HCT116 (cell line): ENCODE measurements around the gene IL1RAPL1.

Source experiments
- EZH2phosphoT487 ChIP-seq: fragments of 200-600 bp; IDR thresholded peaks from 2 replicates; pipeline ENCODE4 v1.6.1; 2018; ENCODE audit warnings: antibody characterized with exemption, borderline replicate concordance
- POLR2A ChIP-seq: IDR thresholded peaks from 2 replicates; pipeline ENCODE4 v1.7.0; 2011; ENCODE audit warnings: borderline replicate concordance; ENCODE audit not compliant: insufficient read depth, insufficient read length; ENCODE audit errors: extremely low read depth
- RAD21 ChIP-seq: IDR thresholded peaks from 2 replicates; pipeline ENCODE4 v1.6.1; 2012; ENCODE audit warnings: low read depth, mild to moderate bottlenecking
- SIN3A ChIP-seq: IDR thresholded peaks from 2 replicates; pipeline ENCODE4 v1.6.1; 2012; ENCODE audit warnings: low read depth
- YY1 ChIP-seq: IDR thresholded peaks from 2 replicates; pipeline ENCODE4 v1.6.1; 2011; ENCODE audit warnings: low read length, low read depth, moderate library complexity, mild to moderate bottlenecking; ENCODE audit not compliant: insufficient replicate concordance; ENCODE audit errors: extremely low read depth
- TF ChIP-seq, protein P1 (sequence below), 3 experiments: fragments of 200-600 bp in 1 of 3; sonication (generic) in 1 of 3; IDR thresholded peaks in 2 of 3; conservative IDR thresholded peaks in 1 of 3; 2 replicates each; pipeline ENCODE4 v1.5.1; 2012 to 2017; ENCODE audit warnings: low read depth in 2 of 3, low read length in 2 of 3, antibody characterized with exemption in 1 of 3, borderline replicate concordance in 1 of 3, control low read depth in 1 of 3, mild to moderate bottlenecking in 1 of 3, mixed read lengths in 1 of 3, mixed run types in 1 of 3, moderate library complexity in 1 of 3; ENCODE audit not compliant: insufficient read depth in 1 of 3

DNA sequence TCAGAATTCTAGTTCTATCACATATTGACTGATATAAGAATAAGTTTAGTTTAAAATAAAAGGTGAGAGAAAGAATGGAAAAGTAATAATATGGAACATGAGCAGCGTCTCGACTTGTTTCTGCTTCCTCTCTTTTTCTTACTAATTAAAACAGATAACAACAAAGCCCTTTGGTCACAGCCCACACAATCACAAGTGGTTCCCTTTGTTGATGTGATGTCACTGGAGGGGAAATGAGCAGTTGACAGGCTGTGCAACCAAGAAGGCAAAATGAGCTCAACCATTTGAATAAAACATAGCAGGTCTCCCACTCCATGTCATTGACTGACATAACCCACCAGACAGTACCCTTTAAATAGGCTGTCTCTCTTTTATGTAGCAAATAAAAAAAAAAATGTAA, 1285.6 kb downstream of the IL1RAPL1 start:
- TF ChIP-seq, protein P1, sequence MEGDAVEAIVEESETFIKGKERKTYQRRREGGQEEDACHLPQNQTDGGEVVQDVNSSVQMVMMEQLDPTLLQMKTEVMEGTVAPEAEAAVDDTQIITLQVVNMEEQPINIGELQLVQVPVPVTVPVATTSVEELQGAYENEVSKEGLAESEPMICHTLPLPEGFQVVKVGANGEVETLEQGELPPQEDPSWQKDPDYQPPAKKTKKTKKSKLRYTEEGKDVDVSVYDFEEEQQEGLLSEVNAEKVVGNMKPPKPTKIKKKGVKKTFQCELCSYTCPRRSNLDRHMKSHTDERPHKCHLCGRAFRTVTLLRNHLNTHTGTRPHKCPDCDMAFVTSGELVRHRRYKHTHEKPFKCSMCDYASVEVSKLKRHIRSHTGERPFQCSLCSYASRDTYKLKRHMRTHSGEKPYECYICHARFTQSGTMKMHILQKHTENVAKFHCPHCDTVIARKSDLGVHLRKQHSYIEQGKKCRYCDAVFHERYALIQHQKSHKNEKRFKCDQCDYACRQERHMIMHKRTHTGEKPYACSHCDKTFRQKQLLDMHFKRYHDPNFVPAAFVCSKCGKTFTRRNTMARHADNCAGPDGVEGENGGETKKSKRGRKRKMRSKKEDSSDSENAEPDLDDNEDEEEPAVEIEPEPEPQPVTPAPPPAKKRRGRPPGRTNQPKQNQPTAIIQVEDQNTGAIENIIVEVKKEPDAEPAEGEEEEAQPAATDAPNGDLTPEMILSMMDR (IDR thresholded peaks at IDR 0.05 in 2 of 3, conservative IDR thresholded peaks at IDR 0.05 in 1 of 3; ENCODE audit: borderline replicate concordance in 1 of 3, insufficient read depth in 1 of 3, low read depth in 2 of 3, low read length in 2 of 3), result no peak
- TF ChIP-seq SIN3A (no peak), POLR2A (no peak), EZH2phosphoT487 (no peak), RAD21 (no peak), YY1 (no peak)
